Activated CD4-positive, alpha-beta T cell treated with anti-CD3 and anti-CD28 coated beads, Interleukin-2, Interleukin-6, amounts not matched to agents 100 ng/mL and 50 ng/mL, durations not matched to agents 16 hours and 8 hours (primary cell): Measurements from ENCODE around the gene DHRS3.

Experiments
- DNase-seq: peaks from one replicate; pipeline ENCODE4 v3.0.0-alpha.2; 2020

Gene DHRS3

GRCh38 chr1:12596007-12596821, 21.8 kb downstream of the DHRS3 start:
- DNase-seq: no peak

GRCh38 chr1:12595757-12596006, 22.3 kb downstream of the DHRS3 start:
- DNase-seq: no peak

- DNase-seq: no peak
Measured at GRCh38 chr1:12594966-12595756, 22.8 kb downstream of the DHRS3 start.

DNA sequence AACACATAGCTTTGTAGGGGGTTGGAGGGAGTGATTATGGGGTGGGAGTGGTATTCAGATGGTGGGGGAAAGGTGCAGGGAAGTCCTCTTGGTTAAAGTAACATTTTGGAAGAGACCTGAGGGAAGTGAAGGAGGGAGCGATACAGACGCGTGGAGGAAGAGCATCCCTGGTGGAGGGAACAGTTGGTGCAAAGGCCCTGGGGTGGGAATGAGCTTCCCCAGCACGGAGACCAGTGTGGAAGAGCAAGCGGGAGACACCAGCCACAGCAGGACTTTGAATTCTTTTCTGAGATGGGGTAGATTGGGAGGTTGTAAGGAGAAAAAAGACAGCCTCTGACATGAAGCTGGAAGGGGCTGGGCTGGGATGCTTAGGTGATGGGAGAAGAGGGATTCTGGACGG, 23.5 kb downstream of the DHRS3 start:
- no peak for DNase-seq

GRCh38 chr1:12593621-12594066, 24.4 kb downstream of the DHRS3 start:
- no peak for DNase-seq

GRCh38 chr1:12592496-12592895, 25.5 kb downstream of the DHRS3 start:
- DNase-seq: no peak

DNA sequence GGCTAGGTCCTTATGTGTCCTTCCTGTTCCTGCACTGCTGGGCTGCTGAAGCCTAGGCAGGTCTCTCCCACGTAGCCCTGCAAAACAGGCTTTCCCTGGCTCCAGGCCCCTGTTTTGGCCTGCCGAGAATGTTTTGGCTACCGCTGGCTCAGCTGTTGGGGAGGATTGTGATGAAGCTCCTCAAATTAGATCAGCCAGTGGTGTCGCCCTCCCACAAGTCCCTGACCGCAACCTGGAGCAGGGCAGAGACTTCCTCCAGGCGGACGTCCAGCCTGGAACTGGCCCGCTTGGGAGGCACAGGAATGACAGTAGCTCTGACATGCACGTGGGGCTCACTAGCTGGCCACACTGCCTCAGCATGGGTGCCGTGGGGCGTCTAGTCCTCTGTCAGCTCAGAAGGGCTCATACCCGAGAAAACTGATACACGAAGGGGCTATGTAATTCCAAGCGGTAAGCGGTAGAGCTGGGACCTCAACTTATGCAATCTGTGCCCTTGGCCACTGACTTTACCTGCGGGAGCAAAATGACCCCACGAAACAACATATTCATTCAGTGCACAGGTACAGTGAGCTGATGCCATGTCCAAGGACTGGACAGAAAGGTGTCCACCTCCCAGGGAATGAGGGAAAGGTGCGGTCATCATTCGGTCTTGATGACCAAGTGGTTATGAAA, 26.6 kb downstream of the DHRS3 start:
- no peak for DNase-seq

DNA sequence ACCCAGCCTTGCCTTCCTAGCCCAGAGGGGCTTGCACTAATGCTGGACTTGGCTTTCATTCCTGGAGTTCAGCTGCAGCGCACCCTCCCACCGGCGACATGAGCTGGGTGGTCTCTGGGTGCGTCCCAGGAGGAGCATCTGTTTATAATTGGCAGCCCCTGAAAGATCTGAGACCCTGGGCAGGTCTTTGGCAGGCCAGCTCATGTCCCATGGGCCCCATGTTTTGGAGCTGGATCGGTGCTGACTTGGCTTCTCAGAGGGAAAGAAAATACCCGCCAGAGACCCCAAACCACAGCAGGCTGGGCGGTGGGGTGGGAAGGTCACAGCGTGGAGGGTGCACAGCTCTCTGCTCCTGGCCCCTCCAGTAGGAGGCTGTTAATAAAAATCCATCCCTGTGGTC, 29.3 kb downstream of the DHRS3 start:
- DNase-seq: no peak

DNA sequence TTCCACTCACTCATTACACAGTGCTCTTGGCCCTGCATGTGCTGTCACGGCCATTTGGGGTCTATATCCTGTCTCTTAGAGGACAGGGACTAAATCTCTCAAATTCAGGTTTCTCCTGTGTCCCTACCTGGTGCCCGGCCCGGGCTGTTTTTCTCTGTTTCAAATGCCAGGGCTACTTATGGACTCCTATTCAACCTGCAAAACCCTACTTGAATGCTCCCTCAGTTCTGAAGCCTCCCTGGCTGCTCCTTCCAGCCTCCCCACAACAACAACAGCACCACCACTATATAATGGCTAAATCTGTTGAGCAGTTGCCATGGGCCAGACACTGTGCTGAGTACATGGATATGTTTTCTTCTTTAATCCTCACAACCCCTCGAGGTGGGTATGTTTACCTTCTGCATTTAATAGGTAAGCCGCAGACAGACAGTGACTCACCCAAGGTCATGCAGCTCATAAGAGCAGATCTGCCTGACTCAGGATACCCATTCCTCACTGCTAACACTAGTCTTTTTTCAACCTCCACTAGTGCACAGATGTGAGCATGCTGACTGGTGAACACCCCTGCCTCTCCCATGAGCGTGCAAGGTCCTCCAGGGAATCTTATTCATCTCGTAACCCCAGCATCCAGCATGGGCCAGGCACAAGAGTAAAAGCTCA, 29.9 kb downstream of the DHRS3 start:
- DNase-seq: no peak

DNA sequence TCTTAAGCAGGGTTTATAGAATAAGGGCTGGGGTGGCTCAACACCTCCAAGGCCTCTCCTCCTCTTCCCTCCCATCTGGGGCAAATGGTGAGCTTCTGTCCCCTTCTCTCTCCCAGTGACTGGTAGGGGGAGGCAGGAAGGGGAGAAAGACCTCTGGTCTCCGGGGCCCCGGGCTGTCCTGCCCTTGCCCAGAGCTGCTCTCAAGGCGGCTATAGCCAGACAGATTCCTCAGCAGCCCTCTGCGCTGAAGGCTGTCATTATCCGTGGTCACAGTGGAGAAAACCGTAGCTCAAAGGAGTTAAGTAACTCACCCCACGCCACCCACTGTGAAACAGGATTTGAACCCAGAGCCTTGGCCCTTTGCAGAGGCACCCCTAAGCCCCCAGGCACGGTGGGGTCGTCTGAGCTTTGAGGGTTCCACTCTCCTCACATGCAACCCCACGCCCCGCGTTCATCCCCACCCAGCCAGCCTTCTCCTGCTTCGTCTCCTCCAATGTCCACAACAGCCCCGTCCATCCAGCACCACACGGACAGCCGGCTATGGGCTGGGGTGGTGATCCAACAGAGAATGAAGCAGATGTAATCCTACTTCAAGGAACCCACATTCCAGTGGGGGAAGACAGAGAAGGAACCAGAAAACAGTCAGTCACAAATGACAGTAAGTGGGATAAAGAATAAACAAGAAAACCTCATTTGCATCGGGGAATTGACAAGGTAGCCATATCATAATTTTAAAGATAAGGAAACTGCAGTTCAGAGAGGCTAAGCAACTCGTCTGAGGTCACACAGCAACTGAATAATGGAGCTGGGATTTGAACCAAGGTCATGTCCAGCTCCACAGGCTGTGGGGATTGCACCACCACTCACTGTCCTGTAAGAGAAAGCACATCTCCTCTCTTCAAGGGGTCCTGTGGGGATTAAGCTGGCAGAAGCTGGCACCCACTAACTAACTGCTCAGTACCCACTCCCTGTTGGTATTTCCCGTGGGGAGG, 31.8 kb downstream of the DHRS3 start:
- no peak for DNase-seq

- DNase-seq: no peak
Measured at GRCh38 chr1:12585536-12585935, 32.5 kb downstream of the DHRS3 start.

GRCh38 chr1:12584900-12585525, 33.0 kb downstream of the DHRS3 start:
- no peak for DNase-seq

- no peak for DNase-seq
Measured at GRCh38 chr1:12583484-12583883, 34.5 kb downstream of the DHRS3 start.

DNA sequence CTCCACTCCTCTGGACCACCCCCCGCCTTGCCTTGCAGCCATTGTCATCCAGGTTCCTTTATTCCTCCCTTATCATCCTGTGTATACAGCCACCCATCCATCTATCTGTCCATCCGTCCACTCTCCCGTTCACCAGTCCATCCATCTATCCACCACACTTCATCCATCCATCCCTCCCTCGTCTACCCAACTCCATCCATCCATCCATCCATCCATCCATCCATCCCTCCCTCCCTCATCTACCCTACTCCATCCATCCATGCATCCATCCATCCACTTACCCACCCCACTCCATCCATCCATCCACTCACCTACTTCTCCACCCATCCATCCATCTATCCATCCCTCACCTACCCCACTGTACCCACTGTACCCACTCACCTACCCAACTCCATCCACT, 35.4 kb downstream of the DHRS3 start:
- no peak for DNase-seq

- no peak for DNase-seq
Measured at GRCh38 chr1:12581179-12581578, 36.8 kb downstream of the DHRS3 start.

- no peak for DNase-seq
Measured at GRCh38 chr1:12580054-12580887, 37.7 kb downstream of the DHRS3 start.

DNA sequence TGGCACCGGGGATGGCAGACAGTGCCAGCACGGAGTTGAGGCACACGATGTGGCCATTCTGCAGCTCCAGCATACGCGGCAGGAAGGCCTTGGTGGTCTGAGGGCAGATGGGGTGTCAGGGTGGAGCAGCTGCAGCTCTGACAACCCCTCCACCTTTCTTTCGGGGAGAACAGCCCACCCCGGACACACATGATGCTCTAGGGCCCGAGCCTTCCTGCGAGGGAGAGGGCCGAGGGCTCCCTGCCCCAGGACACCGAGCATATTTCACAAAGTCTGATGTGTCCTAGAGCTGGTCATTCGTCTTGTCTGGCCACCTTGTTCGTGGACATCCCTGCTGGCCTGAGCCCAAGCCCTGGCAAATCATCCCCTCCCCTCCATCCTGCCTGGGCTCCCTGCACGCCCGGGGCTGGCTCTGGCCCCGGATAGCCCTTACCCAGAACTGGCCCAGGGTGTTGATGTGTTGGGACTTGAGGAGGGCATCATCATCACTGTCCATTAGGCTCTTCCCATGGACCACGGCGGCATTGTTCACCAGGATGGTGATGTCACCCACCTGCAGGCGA, 39.1 kb downstream of the DHRS3 start:
- DNase-seq: no peak

- no peak for DNase-seq
Measured at GRCh38 chr1:12577020-12577419, 41.0 kb downstream of the DHRS3 start.

- no peak for DNase-seq
Measured at GRCh38 chr1:12574757-12575139, 43.3 kb downstream of the DHRS3 start.
